HUDEP-2 (cell line): Measurements from ENCODE around the gene SMIM20.
"Not testable (repeated sequence)": the region's sequence is repeated elsewhere in the genome, so short reads cannot be mapped to it uniquely, and the experiment has no call there.

Source experiments
- DNase-seq, 76 experiments: peaks; one replicate each; lab custom pipeline; 2025; ENCODE audit not compliant: unreplicated experiment in 76 of 76; lab: John Stamatoyannopoulos, UW

The SMIM20 gene

GRCh38 chr4:25913851-25914669 is at the start of gene SMIM20:
SMIM20 (plus strand) TSS chr4:25914220; CDS start chr4:25914314, 94 bp downstream.
- DNase-seq, result peak in 75 of 76 experiments; percentile 38 to 91 (median 77)

GRCh38 chr4:25865586-25865985 is 48.4 kb upstream of the SMIM20 start:
- DNase-seq, result peak in 41 of 76 experiments; percentile 1 to 79 (median 25)

GRCh38 chr4:25866401-25866800 is 47.6 kb upstream of the SMIM20 start:
- DNase-seq, result not testable (repeated sequence)

- no peak for DNase-seq
Observed at GRCh38 chr4:25867781-25868294, 46.2 kb upstream of the SMIM20 start.

- no peak for DNase-seq
Observed at GRCh38 chr4:25870081-25870480, 43.9 kb upstream of the SMIM20 start.

- no peak for DNase-seq
Observed at GRCh38 chr4:25872851-25873631, 41.0 kb upstream of the SMIM20 start.

- no peak for DNase-seq
Observed at GRCh38 chr4:25873632-25874129, 40.3 kb upstream of the SMIM20 start.

- no peak for DNase-seq
Observed at GRCh38 chr4:25874655-25875054, 39.4 kb upstream of the SMIM20 start.

- no peak for DNase-seq
Observed at GRCh38 chr4:25875281-25875745, 38.7 kb upstream of the SMIM20 start.

GRCh38 chr4:25878676-25879075 is 35.3 kb upstream of the SMIM20 start:
- DNase-seq, result no peak

- no peak for DNase-seq
Observed at GRCh38 chr4:25879091-25879584, 34.9 kb upstream of the SMIM20 start.

- no peak for DNase-seq
Observed at GRCh38 chr4:25879587-25879986, 34.4 kb upstream of the SMIM20 start.

- DNase-seq, result no peak
Observed at GRCh38 chr4:25879991-25880651, 33.9 kb upstream of the SMIM20 start.

GRCh38 chr4:25881193-25881592 is 32.8 kb upstream of the SMIM20 start:
- DNase-seq, result no peak

- DNase-seq, result no peak
Observed at GRCh38 chr4:25882226-25882625, 31.8 kb upstream of the SMIM20 start.

GRCh38 chr4:25883565-25883964 is 30.5 kb upstream of the SMIM20 start:
- no peak for DNase-seq

- DNase-seq, result no peak
Observed at GRCh38 chr4:25884031-25884782, 29.8 kb upstream of the SMIM20 start.

GRCh38 chr4:25888781-25889180 is 25.2 kb upstream of the SMIM20 start:
- no peak for DNase-seq

- DNase-seq, result peak in 1 of 76 experiments; percentile 1
Observed at GRCh38 chr4:25889589-25890503, 24.2 kb upstream of the SMIM20 start.
